SK-N-MC (cell line): ENCODE data around the gene RGSL1.

Experiments
- EZH2 ChIP-seq: fragments of 200-600 bp; sonication (generic); IDR thresholded peaks from one replicate; pipeline ENCODE4 v1.6.1; 2017; ENCODE audit warnings: antibody characterized with exemption
- FOXP2 ChIP-seq: optimal IDR thresholded peaks from 2 replicates; pipeline ENCODE3; 2011; ENCODE audit warnings: mild to moderate bottlenecking, moderate library complexity; ENCODE audit not compliant: insufficient read depth; ENCODE audit errors: extremely low read length, control extremely low read depth

DNA sequence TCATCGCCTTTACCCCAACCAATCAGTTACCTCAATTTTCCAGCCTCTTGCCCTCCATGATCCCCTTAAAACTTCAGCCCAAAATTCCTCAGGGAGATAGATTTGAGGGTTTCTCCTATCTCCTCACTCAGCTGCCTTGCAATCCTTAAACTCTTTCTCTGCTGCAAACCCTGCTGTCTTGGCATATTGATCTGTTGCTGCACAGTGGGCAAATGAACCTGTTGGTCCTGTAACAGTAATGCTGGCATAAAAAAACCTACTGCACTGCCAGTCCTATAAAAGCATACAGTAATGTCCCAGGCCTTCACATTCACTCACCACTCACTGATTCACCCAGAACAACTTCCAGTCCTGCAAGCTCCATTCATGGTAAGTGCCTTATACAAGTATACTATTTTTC is 44.4 kb upstream of the RGSL1 start:
- TF ChIP-seq EZH2 (no peak), FOXP2 (no peak)
